GM19023 (cell line): Measurements from ENCODE around the gene GLB1L3.
A peak's percentile ranks its signal among the peaks of the same experiment; 100 is the strongest.
"Not testable (repeated sequence)": the region's sequence is repeated elsewhere in the genome, so short reads cannot be mapped to it uniquely, and the experiment has no call there.

Experiments
- ATAC-seq: cut with Tn5 transposase; IDR thresholded peaks from one replicate; pipeline ENCODE4 v1.9.1; 2021; ENCODE audit warnings: mild to moderate bottlenecking, moderate library complexity; ENCODE audit not compliant: unreplicated experiment

GLB1L3 gene

DNA sequence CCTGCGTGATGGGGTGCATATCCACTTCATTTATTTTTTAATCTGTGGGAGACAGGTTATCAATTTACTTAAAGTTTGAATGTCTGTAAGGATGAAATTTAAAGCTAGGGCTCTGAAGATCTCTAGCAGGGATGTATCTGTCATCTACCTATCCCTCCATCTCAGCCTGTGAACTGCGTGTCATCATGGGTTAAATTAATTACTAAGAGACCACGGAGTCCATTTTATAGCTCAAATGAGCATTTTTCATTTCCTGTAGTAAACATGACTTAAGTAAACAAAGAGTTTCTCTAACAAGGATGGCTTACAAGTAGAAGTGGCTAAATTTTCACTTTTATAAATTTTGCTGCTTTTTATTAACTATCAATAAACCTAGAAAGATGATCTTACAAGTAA is 2.9 kb upstream of the GLB1L3 start:
- no peak for ATAC-seq

DNA sequence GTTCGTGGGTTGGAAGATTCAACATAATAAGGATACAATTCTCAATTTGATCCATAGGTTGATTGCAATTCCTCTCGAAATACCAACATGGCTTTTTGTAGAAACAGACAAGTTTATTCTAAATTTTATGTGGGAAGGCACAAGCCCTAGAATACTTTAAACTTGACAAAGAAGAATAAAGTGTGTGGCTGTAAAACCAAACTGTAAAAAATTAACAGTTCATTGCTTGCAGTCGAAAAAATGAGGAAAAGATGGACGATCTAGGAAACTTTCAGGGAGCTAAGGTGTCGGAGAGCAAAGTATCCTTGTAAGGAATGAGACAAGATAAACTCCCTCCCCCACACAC is 1.0 kb upstream of the GLB1L3 start:
- no peak for ATAC-seq

DNA sequence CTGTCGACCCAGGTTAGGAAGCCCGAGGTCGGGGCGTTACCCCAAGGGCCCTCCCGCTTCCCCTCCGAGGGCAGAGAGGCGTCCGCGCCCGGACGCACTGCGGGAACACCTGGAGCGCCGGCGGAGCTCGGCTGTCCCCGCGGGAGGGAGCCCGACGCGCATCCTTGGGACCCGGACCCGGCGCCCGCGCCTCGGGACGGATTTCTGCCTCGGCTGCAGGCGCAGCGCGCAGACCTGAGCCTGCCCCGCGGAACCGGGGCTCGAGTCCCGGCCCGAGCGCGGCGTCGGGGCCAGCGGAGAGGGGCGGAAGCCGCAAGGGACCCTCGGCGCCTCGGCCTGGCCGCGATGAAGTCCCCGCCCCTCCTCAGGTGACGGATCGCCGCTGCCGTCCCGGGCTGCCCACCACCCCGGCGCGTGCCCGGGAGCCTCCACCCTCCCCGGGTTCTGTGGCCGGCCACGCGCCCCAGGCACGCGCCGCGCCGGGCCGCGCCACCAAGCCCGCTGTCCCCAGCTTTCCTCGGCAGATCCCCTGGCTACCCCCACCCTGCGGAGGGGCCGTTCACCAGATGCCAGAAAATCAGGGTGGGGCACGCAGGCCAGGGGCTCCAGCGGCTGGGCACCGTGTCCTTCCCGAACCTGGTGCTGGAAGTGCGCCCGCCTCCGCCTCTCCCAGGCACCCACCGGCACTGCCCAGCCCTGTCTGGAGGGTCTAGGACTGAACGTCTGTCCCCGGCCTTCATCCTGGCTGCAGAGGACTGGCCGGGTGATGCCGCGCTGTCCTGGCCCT is 410 bp downstream of the GLB1L3 start:
- ATAC-seq: peak; percentile 25

DNA sequence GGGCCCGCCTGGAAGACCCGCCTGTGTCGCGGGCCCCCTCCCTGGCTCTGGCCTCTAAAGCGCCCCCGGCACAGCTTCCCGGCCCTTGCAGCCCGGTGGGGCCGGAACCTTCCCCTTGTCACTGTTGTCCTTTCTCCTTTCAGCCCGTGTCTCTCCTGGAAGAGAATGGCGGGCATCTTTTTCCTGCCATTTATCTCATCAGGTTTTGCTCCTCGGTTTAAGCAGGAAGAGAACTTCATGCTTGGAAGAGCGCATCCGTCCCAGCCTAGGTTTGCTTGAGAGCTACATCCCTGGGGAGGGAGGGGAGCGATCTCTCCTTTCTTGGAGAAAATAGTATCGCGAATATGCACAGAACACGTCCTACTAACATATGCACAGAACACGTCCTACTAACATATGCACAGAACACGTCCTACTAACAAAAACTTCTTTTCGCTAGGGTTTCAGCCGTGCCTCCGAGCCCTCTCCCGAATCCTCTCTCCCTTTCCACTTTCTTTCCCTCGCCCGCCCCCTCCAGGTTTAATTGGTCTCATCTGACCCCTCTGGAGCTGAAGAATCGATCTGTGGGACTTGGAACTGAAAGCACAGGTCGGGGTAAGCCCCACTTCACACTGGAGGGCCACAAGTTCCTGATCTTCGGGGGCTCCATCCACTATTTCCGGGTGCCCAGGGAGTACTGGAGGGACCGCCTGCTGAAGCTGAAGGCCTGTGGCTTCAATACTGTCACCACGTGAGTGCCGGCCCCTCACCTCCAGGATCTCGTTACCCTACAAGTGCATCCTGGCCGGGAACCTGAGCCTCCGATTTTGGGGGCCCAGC is 1.2 kb downstream of the GLB1L3 start:
- no peak for ATAC-seq

- no peak for ATAC-seq
Measured at GRCh38 chr11:134278356-134278755, 2.2 kb downstream of the GLB1L3 start.

- ATAC-seq: not testable (repeated sequence)
Measured at GRCh38 chr11:134281635-134282034, 5.5 kb downstream of the GLB1L3 start.

DNA sequence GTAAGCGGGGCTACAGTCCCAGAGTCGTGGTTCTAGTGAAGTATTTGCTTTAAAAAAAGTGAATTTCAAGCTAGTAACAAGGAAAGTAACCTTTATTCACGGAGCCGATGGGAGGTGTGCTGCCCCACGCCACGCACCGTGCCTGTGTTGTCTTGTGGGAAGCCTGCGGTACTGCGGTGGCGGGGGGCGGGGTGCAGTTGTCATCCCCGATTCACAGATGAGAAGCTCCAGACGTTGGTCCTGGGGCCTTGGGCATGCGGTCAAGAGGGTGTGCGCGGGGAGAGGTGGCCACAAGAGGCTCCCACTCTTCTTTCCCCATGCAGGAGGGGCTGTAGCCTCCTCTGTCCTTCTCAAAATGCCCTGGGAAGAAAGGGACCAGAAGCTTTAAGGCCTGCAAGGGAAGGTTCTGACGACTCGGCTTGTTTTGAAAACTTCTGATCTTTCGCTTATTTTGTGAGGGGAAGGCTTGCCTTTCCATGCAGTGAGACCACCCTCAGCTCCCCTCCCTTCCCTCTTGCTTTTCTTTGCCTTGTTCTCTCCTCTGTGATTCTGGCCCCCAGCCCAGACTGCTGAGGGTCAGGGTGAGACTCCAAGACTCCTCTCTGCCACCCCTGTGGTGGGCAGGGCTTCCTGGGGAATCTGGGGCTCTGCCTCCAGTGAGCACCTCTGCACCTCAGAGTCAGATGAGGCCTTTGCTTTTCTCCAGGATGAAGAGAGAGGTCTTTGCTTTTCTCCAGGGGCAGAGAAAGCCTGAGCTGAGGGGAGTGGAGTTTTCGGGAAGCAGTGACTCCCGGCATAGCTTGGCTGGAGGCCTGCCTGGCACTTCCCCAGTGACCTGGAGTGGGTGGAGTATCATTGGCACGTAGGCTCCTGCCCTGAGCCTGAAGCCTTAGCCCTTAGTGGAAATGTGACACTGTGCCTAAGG is 6.2 kb downstream of the GLB1L3 start:
- no peak for ATAC-seq

- ATAC-seq: no peak
Measured at GRCh38 chr11:134283461-134284230, 7.5 kb downstream of the GLB1L3 start.

- not testable (repeated sequence) for ATAC-seq
Measured at GRCh38 chr11:134284349-134284748, 8.2 kb downstream of the GLB1L3 start.

- no peak for ATAC-seq
Measured at GRCh38 chr11:134287561-134287960, 11.4 kb downstream of the GLB1L3 start.

- no peak for ATAC-seq
Measured at GRCh38 chr11:134288486-134288885, 12.3 kb downstream of the GLB1L3 start.

- ATAC-seq: no peak
Measured at GRCh38 chr11:134289167-134289566, 13.0 kb downstream of the GLB1L3 start.

DNA sequence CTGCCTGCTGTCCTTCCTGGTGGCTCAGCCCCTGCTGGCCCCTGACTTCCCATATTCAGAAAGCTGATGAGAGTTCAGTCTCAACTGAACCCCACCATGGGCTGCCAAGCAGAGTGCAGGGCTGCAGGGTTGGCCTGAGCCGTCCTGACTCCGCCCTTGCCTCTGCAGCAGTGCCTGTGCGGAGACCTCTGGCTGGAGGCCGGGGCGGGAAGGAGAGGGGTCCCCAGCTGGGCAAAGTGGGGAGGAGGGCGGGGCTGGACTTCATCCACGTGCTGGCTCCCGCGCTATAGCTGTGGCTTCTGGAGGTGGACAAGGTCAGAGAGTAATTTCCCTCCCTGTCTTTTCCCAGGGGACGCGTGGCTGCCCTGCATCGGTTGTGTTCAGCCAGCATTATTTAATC is 13.6 kb downstream of the GLB1L3 start:
- no peak for ATAC-seq

- no peak for ATAC-seq
Measured at GRCh38 chr11:134290646-134291045, 14.5 kb downstream of the GLB1L3 start.

DNA sequence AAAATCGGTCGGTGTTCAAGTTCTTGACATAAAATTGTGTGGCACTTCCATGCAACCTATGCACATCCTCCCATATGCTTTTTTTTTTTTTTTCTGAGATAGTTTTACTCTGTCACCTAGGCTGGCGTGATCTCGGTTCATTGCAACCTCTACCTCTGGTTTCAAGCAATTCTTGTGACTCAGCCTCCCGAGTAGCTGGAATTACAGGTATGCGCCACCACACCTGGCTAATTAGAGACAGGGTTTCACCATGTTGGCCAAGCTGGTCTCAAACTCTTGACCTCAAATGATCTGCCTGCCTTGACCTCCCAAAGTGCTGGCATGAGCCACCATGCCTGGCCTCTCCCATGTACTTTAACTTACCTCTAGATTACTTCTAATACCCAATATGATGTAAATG is 15.0 kb downstream of the GLB1L3 start:
- ATAC-seq: no peak

DNA sequence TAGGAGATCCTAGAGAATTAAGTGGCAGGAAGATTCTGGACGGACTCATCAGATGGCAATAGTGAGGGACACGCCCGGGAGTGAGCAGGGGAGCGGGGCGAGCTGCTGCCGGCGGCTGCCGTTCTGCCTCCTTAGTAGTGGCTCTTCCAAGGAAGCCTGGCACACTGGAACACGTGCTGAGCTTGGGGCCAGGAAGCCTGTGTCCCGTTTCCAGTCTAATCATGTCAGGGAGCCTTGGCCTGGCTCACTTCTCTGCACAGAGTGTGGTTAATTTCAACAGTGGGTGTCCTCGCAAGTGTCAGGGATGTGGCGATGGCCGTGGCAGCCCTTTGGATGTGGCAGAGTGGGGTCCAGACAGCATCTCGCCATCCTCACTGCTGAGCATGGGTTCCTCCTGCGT is 16.5 kb downstream of the GLB1L3 start:
- ATAC-seq: no peak

- ATAC-seq: no peak
Measured at GRCh38 chr11:134293119-134294113, 17.2 kb downstream of the GLB1L3 start.

- no peak for ATAC-seq
Measured at GRCh38 chr11:134294664-134295063, 18.5 kb downstream of the GLB1L3 start.

DNA sequence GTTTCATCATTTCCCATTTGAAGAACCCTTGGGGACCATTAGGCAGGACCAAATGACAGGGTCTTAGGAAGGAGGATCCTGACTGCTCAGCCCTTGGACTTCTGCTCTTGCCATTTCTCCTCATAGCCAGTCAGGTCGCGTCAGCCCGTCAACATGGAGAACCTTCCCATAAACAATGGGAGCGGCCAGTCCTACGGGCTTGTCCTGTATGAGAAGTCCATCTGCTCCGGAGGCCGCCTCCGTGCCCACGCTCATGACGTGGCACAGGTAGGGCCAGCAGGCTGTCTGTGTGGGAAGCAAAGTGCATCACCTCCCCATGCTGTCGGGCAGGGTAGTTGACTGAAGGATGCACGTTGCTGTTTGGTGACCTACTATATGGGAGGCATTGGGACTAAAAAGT is 36.0 kb downstream of the GLB1L3 start:
- no peak for ATAC-seq
